ENCODE measurements around the gene IGSF11.

- TF ChIP-seq CTCF (conservative IDR thresholded peaks at IDR 0.05) (no peak), EZH2 (IDR thresholded peaks at IDR 0.05; ENCODE audit: low read depth) (no peak)
These were observed 47.2 kb downstream of the IGSF11 start for GRCh38 chr3:118987477-118987876.

Data from PC-9 (cell line).